Measurements from ENCODE around the gene NPRL2. TPM values are rescaled to one million over a fixed set of nuclear protein-coding genes. Genes with fewer than 3 reads are reported as not detected.

The NPRL2 gene
- total and polyA plus RNA-seq, 2 of the 13 experiments (the other 11 are each of a cell fraction or from before 2014, with no cell fraction given): 30.6 to 51.4 TPM

DNA sequence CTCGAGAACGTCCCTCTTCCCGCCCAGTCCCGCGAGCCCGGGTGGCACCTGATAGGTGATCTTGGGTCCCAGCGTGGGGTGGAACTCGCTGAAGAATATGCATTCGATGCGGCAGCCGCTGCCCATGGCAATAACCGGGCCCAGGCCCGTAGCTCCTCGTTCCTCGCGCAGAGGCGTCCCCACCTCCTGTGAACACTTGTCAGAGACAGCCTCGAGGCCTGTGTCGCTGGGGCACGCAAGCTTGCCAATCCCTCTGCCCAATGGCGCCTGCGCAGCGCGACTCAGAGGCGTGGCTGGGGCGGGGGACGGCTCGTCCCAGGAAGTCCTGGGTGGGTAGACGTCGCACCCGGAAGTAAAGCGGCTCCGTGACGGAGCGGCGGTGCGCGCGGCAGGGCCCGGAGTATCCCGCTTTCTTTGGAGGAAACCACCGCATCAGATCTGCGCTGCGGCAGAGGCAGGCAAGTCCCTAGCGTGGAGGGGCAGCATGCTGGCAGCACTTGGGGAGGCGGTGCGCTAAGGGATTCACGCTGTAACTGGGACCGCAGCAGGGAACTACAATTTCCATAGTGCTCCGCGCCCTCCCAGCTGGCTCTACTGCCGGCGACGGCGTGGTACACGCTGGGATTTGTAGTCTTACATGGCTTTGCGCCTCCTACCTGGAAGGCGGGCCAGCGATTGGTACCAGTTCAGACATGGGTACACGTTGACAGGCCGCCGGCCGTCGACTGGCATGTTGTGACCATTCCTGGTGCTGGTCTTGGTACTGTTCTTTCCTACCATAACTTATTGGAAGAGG is at the start of gene NPRL2, which contains the start of gene CYB561D2 (continued):
- TF ChIP-seq, protein P1, sequence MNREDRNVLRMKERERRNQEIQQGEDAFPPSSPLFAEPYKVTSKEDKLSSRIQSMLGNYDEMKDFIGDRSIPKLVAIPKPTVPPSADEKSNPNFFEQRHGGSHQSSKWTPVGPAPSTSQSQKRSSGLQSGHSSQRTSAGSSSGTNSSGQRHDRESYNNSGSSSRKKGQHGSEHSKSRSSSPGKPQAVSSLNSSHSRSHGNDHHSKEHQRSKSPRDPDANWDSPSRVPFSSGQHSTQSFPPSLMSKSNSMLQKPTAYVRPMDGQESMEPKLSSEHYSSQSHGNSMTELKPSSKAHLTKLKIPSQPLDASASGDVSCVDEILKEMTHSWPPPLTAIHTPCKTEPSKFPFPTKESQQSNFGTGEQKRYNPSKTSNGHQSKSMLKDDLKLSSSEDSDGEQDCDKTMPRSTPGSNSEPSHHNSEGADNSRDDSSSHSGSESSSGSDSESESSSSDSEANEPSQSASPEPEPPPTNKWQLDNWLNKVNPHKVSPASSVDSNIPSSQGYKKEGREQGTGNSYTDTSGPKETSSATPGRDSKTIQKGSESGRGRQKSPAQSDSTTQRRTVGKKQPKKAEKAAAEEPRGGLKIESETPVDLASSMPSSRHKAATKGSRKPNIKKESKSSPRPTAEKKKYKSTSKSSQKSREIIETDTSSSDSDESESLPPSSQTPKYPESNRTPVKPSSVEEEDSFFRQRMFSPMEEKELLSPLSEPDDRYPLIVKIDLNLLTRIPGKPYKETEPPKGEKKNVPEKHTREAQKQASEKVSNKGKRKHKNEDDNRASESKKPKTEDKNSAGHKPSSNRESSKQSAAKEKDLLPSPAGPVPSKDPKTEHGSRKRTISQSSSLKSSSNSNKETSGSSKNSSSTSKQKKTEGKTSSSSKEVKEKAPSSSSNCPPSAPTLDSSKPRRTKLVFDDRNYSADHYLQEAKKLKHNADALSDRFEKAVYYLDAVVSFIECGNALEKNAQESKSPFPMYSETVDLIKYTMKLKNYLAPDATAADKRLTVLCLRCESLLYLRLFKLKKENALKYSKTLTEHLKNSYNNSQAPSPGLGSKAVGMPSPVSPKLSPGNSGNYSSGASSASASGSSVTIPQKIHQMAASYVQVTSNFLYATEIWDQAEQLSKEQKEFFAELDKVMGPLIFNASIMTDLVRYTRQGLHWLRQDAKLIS (CRISPR knock-in tag; IDR thresholded peaks at IDR 0.05): no peak
- TF ChIP-seq ZNF530 (CRISPR knock-in tag; IDR thresholded peaks at IDR 0.05; ENCODE audit: low read depth) (no peak), GATAD1 (CRISPR knock-in tag; IDR thresholded peaks at IDR 0.05) (peak; percentile 86), ZNF253 (CRISPR knock-in tag; IDR thresholded peaks at IDR 0.05; ENCODE audit: borderline replicate concordance) (peak; percentile 95), YY1 (IDR thresholded peaks at IDR 0.05; ENCODE audit: insufficient read depth, insufficient replicate concordance, low read depth, low read length) (peak; percentile 11), REXO4 (CRISPR knock-in tag; IDR thresholded peaks at IDR 0.05; ENCODE audit: borderline replicate concordance) (peak; percentile 95; the same call in 1 of the 2 replicates), KDM6A (CRISPR knock-in tag; IDR thresholded peaks at IDR 0.05; ENCODE audit: low read depth) (peak; percentile 35; the same call in 1 of the 2 replicates)
- TF ChIP-seq, protein P2, sequence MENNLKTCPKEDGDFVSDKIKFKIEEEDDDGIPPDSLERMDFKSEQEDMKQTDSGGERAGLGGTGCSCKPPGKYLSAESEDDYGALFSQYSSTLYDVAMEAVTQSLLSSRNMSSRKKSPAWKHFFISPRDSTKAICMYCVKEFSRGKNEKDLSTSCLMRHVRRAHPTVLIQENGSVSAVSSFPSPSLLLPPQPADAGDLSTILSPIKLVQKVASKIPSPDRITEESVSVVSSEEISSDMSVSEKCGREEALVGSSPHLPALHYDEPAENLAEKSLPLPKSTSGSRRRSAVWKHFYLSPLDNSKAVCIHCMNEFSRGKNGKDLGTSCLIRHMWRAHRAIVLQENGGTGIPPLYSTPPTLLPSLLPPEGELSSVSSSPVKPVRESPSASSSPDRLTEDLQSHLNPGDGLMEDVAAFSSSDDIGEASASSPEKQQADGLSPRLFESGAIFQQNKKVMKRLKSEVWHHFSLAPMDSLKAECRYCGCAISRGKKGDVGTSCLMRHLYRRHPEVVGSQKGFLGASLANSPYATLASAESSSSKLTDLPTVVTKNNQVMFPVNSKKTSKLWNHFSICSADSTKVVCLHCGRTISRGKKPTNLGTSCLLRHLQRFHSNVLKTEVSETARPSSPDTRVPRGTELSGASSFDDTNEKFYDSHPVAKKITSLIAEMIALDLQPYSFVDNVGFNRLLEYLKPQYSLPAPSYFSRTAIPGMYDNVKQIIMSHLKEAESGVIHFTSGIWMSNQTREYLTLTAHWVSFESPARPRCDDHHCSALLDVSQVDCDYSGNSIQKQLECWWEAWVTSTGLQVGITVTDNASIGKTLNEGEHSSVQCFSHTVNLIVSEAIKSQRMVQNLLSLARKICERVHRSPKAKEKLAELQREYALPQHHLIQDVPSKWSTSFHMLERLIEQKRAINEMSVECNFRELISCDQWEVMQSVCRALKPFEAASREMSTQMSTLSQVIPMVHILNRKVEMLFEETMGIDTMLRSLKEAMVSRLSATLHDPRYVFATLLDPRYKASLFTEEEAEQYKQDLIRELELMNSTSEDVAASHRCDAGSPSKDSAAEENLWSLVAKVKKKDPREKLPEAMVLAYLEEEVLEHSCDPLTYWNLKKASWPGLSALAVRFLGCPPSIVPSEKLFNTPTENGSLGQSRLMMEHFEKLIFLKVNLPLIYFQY (CRISPR knock-in tag; IDR thresholded peaks at IDR 0.05; ENCODE audit: borderline replicate concordance): peak; percentile 61; the same call in 1 of the 2 replicates
- TF ChIP-seq, protein P3, sequence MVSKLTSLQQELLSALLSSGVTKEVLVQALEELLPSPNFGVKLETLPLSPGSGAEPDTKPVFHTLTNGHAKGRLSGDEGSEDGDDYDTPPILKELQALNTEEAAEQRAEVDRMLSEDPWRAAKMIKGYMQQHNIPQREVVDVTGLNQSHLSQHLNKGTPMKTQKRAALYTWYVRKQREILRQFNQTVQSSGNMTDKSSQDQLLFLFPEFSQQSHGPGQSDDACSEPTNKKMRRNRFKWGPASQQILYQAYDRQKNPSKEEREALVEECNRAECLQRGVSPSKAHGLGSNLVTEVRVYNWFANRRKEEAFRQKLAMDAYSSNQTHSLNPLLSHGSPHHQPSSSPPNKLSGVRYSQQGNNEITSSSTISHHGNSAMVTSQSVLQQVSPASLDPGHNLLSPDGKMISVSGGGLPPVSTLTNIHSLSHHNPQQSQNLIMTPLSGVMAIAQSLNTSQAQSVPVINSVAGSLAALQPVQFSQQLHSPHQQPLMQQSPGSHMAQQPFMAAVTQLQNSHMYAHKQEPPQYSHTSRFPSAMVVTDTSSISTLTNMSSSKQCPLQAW (CRISPR knock-in tag; IDR thresholded peaks at IDR 0.05): peak; percentile 87
- TF ChIP-seq, protein P4, sequence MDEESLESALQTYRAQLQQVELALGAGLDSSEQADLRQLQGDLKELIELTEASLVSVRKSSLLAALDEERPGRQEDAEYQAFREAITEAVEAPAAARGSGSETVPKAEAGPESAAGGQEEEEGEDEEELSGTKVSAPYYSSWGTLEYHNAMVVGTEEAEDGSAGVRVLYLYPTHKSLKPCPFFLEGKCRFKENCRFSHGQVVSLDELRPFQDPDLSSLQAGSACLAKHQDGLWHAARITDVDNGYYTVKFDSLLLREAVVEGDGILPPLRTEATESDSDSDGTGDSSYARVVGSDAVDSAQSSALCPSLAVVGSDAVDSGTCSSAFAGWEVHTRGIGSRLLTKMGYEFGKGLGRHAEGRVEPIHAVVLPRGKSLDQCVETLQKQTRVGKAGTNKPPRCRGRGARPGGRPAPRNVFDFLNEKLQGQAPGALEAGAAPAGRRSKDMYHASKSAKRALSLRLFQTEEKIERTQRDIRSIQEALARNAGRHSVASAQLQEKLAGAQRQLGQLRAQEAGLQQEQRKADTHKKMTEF (CRISPR knock-in tag; IDR thresholded peaks at IDR 0.05): peak; percentile 92
- TF ChIP-seq, protein P5, sequence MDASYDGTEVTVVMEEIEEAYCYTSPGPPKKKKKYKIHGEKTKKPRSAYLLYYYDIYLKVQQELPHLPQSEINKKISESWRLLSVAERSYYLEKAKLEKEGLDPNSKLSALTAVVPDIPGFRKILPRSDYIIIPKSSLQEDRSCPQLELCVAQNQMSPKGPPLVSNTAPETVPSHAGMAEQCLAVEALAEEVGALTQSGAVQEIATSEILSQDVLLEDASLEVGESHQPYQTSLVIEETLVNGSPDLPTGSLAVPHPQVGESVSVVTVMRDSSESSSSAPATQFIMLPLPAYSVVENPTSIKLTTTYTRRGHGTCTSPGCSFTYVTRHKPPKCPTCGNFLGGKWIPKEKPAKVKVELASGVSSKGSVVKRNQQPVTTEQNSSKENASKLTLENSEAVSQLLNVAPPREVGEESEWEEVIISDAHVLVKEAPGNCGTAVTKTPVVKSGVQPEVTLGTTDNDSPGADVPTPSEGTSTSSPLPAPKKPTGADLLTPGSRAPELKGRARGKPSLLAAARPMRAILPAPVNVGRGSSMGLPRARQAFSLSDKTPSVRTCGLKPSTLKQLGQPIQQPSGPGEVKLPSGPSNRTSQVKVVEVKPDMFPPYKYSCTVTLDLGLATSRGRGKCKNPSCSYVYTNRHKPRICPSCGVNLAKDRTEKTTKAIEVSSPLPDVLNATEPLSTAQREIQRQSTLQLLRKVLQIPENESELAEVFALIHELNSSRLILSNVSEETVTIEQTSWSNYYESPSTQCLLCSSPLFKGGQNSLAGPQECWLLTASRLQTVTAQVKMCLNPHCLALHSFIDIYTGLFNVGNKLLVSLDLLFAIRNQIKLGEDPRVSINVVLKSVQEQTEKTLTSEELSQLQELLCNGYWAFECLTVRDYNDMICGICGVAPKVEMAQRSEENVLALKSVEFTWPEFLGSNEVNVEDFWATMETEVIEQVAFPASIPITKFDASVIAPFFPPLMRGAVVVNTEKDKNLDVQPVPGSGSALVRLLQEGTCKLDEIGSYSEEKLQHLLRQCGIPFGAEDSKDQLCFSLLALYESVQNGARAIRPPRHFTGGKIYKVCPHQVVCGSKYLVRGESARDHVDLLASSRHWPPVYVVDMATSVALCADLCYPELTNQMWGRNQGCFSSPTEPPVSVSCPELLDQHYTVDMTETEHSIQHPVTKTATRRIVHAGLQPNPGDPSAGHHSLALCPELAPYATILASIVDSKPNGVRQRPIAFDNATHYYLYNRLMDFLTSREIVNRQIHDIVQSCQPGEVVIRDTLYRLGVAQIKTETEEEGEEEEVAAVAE (CRISPR knock-in tag; IDR thresholded peaks at IDR 0.05; ENCODE audit: borderline replicate concordance): peak; percentile 82

Measured in HepG2 (cell line).